Sigmoid colon (tissue), 7 donors: ENCODE results near the gene CNTN4. TPM values are rescaled to one million over a fixed set of nuclear protein-coding genes. Genes with fewer than 3 reads are reported as not detected.

Experiments used
- DNase-seq: peaks from one replicate; pipeline ENCODE4 v3.0.0-alpha.2; 2019
- H3K27ac ChIP-seq, 4 donors: fragments of 200-600 bp; sonication (generic); one replicate each; pipeline ENCODE4 v1.5.1; 2016 to 2019; ENCODE audit warnings: mild to moderate bottlenecking in 1 of 4
- H3K27me3 ChIP-seq, 3 donors: fragments of 200-600 bp; sonication (generic); one replicate each; pipeline ENCODE4 v1.5.1; 2019; ENCODE audit warnings: mild to moderate bottlenecking in 1 of 3
- H3K36me3 ChIP-seq, 4 donors: fragments of 200-600 bp; sonication (generic); one replicate each; pipeline ENCODE4 v1.5.1; 2016 to 2019
- H3K4me1 ChIP-seq, 4 donors: fragments of 200-600 bp; sonication (generic); one replicate each; pipeline ENCODE4 v1.5.1; 2017 to 2019
- H3K4me3 ChIP-seq, 4 donors: fragments of 200-600 bp; sonication (generic); one replicate each; pipeline ENCODE4 v1.5.1; 2017 to 2019; ENCODE audit warnings: mild to moderate bottlenecking in 2 of 4, moderate library complexity in 1 of 4
- H3K9me3 ChIP-seq, 4 donors: fragments of 200-600 bp in 3 of 4; sonication (generic) in 3 of 4; one replicate each; pipeline versions ENCODE4 v1.5.1 to v1.6.1; 2013 to 2019
- EP300 ChIP-seq, 4 donors: sonication (generic); formaldehyde crosslinking; IDR thresholded peaks; one replicate each; pipeline ENCODE4 v1.6.1; 2017; ENCODE audit warnings: antibody characterized with exemption in 4 of 4
- POLR2A ChIP-seq, 2 donors: fragments of 450-650 bp; IDR thresholded peaks; one replicate each; pipeline ENCODE4 v1.6.1; 2016; ENCODE audit warnings: antibody characterized with exemption in 2 of 2, mild to moderate bottlenecking in 2 of 2, moderate library complexity in 2 of 2
- POLR2AphosphoS5 ChIP-seq, 4 donors: sonication (generic); formaldehyde crosslinking; IDR thresholded peaks; one replicate each; pipeline ENCODE4 v1.6.1; 2017; ENCODE audit warnings: antibody characterized with exemption in 4 of 4
- WGBS, 2 donors: extraction: QIAGEN DNeasy Blood & Tissue Kit; methylation state at CpG; one replicate each; pipeline ENCODE4 v1.1.7; 2013; 5-methylcytosine and 5-hydroxymethylcytosine counted together
- intact Hi-C: fragments of 100-400 bp; cut with DNase I; formaldehyde crosslinking; loops from one replicate; pipeline ENCODE4 v1.15.1; 2023
- polyA plus RNA-seq, 3 donors: library from polyadenylated mRNA; stranded (reverse); fragments of 200-250 nt; gene quantifications; one replicate each; pipeline ENCODE4 v1.2.3, GENCODE V29; 2013
- total RNA-seq, 4 donors: library from RNA; depleted of rRNA; stranded (reverse); fragments of >200 nt; gene quantifications; one replicate each; pipeline ENCODE4 v1.1.0, GENCODE V29; 2016
- TF ChIP-seq, protein P1 (sequence below), 4 experiments: fragments of 450-650 bp in 3 of 4; fragments of 200-600 bp in 1 of 4; IDR thresholded peaks; one replicate each; pipeline ENCODE4 v1.5.1; 2016 to 2019; ENCODE audit warnings: antibody characterized with exemption in 4 of 4, mild to moderate bottlenecking in 3 of 4, moderate library complexity in 2 of 4
- donor health status: healthy with polysubstance abuse.
- donor health status: Bipolar disorder and iron deficiency.
- donor health status: healthy.

Gene CNTN4
- total and polyA plus RNA-seq, 7 donors, result 1.4 to 10.0 (median 7.5) TPM

GRCh38 chr3:2141482-2141881, 42.8 kb downstream of the CNTN4 start:
- no peak for DNase-seq
- TF ChIP-seq POLR2AphosphoS5 (IDR thresholded peaks at IDR 0.05) (no peak), POLR2A (IDR thresholded peaks at IDR 0.05) (no peak), EP300 (IDR thresholded peaks at IDR 0.05) (no peak)
- TF ChIP-seq, protein P1, sequence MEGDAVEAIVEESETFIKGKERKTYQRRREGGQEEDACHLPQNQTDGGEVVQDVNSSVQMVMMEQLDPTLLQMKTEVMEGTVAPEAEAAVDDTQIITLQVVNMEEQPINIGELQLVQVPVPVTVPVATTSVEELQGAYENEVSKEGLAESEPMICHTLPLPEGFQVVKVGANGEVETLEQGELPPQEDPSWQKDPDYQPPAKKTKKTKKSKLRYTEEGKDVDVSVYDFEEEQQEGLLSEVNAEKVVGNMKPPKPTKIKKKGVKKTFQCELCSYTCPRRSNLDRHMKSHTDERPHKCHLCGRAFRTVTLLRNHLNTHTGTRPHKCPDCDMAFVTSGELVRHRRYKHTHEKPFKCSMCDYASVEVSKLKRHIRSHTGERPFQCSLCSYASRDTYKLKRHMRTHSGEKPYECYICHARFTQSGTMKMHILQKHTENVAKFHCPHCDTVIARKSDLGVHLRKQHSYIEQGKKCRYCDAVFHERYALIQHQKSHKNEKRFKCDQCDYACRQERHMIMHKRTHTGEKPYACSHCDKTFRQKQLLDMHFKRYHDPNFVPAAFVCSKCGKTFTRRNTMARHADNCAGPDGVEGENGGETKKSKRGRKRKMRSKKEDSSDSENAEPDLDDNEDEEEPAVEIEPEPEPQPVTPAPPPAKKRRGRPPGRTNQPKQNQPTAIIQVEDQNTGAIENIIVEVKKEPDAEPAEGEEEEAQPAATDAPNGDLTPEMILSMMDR (IDR thresholded peaks at IDR 0.05), result no peak
- no peaks in the 10 kb centered on the region for H3K36me3 ChIP-seq
- H3K27ac ChIP-seq, result no peak overlapping the region
- H3K27me3 ChIP-seq, result no peaks in the 10 kb centered on the region
- H3K4me1 ChIP-seq, result no peaks in the 10 kb centered on the region
- H3K4me3 ChIP-seq, result no peak overlapping the region
- H3K9me3 ChIP-seq, result no peaks in the 10 kb centered on the region
- WGBS, 2 donors, result 17 to 74% methylated on average over 1 of the region's 1 CpG
- intact Hi-C loops, result no loop called here

GRCh38 chr3:2148561-2149340, 50.1 kb downstream of the CNTN4 start:
- Histone ChIP-seq H3K4me3 (no peak overlapping the region), H3K27me3 (no peaks in the 10 kb centered on the region), H3K4me1 (no peaks in the 10 kb centered on the region), H3K27ac (no peak overlapping the region), H3K9me3 (no peaks in the 10 kb centered on the region), H3K36me3 (no peaks in the 10 kb centered on the region)
- no peak for DNase-seq
- TF ChIP-seq POLR2AphosphoS5 (IDR thresholded peaks at IDR 0.05) (no peak), EP300 (IDR thresholded peaks at IDR 0.05) (no peak), POLR2A (IDR thresholded peaks at IDR 0.05) (no peak)
- TF ChIP-seq, protein P1 (IDR thresholded peaks at IDR 0.05), result no peak
- 91 to 92% methylated on average over 10 of the region's 10 CpGs for WGBS, 2 donors
- intact Hi-C loops, result no loop called here

DNA sequence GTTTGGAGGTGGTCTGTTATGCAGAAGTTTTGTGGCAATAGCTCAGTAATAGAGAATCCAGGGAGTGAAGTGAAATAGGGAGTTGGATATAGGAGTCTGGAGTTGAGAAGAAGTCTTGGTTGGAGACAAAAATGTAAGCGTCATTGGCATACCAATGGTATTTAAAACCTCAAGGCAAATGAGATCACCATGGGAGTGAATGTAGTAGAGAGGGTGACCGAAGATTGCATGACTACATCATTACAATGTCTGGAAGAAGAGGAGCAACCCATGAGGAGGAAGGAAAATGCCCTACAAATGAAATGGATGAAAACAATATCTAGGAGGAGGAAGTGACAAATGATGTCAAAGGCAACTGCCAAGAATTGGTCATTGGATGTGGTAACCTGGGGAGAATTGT, 54.4 kb downstream of the CNTN4 start:
- H3K9me3 ChIP-seq, result no peaks in the 10 kb centered on the region
- H3K4me3 ChIP-seq, result no peak overlapping the region
- H3K27ac ChIP-seq, result no peak overlapping the region
- 94 to 96% methylated on average over 2 of the region's 2 CpGs for WGBS, 2 donors
- no peak for DNase-seq
- H3K4me1 ChIP-seq, result no peaks in the 10 kb centered on the region
- H3K36me3 ChIP-seq, result no peaks in the 10 kb centered on the region
- TF ChIP-seq EP300 (IDR thresholded peaks at IDR 0.05) (no peak), POLR2AphosphoS5 (IDR thresholded peaks at IDR 0.05) (no peak), POLR2A (IDR thresholded peaks at IDR 0.05) (no peak)
- TF ChIP-seq, protein P1 (IDR thresholded peaks at IDR 0.05), result no peak
- intact Hi-C loops, result no loop called here
- H3K27me3 ChIP-seq, result no peaks in the 10 kb centered on the region

DNA sequence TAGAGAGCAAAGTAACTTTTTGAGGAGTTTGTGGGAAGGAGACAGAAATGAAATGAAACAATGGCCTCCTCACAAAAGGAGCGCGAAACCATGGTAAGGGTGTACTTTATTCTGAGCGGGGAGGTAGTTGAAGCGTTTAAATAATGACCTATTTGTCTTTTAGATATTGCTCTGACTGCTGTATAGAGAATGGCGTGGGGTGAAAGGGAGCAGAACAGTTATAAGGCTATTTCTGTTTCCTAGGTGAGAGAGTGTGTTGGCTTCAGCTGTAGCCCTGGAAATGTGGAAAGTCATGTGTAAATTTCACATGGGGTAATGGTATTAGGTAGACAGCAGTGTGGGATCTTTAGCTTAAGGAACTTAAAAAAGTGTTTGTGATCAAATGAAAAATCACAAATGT, 54.9 kb downstream of the CNTN4 start:
- intact Hi-C loops, result no loop called here
- DNase-seq, result no peak
- 76 to 77% methylated on average over 5 of the region's 5 CpGs for WGBS, 2 donors
- H3K4me1 ChIP-seq, result no peaks in the 10 kb centered on the region
- H3K27me3 ChIP-seq, result no peaks in the 10 kb centered on the region
- TF ChIP-seq POLR2AphosphoS5 (IDR thresholded peaks at IDR 0.05) (no peak), EP300 (IDR thresholded peaks at IDR 0.05) (no peak), POLR2A (IDR thresholded peaks at IDR 0.05) (no peak)
- TF ChIP-seq, protein P1 (IDR thresholded peaks at IDR 0.05), result no peak
- no peaks in the 10 kb centered on the region for H3K36me3 ChIP-seq
- H3K4me3 ChIP-seq, result no peak overlapping the region
- no peaks in the 10 kb centered on the region for H3K9me3 ChIP-seq
- H3K27ac ChIP-seq, result no peak overlapping the region

- intact Hi-C loops, result no loop called here
- H3K27ac ChIP-seq, result no peak overlapping the region
- 46 to 56% methylated on average over 3 of the region's 3 CpGs for WGBS, 2 donors
- H3K4me1 ChIP-seq, result no peaks in the 10 kb centered on the region
- H3K9me3 ChIP-seq, result no peaks in the 10 kb centered on the region
- H3K27me3 ChIP-seq, result no peaks in the 10 kb centered on the region
- DNase-seq, result no peak
- TF ChIP-seq, protein P1 (IDR thresholded peaks at IDR 0.05), result no peak
- TF ChIP-seq POLR2A (IDR thresholded peaks at IDR 0.05), result no peak
- no peak for TF ChIP-seq EP300 (IDR thresholded peaks at IDR 0.05)
- no peak for TF ChIP-seq POLR2AphosphoS5 (IDR thresholded peaks at IDR 0.05)
- H3K4me3 ChIP-seq, result no peak overlapping the region
- no peaks in the 10 kb centered on the region for H3K36me3 ChIP-seq
Measured at GRCh38 chr3:2154621-2155020, 56.0 kb downstream of the CNTN4 start.
